ENCODE data around the gene SLC4A4. TPM values are rescaled to one million over a fixed set of nuclear protein-coding genes. Genes with fewer than 3 reads are reported as not detected.

The SLC4A4 gene
- total RNA-seq, 1 experiment from 2014 or later, result 0.92 TPM

DNA sequence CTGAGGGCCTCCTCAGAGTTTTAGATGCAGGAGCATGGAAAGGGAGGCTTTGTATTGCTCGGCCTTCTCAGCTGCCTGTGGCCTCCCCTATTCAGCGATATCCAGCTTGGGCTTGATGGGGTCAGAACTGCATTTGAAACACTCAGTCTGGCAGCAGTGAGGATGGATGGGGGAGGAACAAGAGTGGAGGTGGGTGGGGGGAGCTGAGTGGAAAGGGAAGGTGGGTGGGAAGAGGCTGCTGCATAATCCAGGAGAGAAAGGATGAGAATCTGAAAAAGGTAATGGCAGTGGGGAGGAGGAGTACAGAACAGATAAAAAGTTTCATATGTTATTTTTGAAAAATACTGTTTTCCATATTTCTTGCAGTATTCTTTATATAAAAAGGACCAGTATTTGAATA, 202.7 kb downstream of the SLC4A4 start:
- Histone ChIP-seq H4K20me1 (ENCODE audit: control insufficient read depth, insufficient read depth, insufficient read length) (no peaks in the 10 kb centered on the region), H4K8ac (replicated peaks; ENCODE audit: insufficient read length, low read depth, low read length) (no peak overlapping the region), H4K91ac (ENCODE audit: insufficient read length, low read depth, low read length) (no peak overlapping the region), H4K5ac (ENCODE audit: insufficient read length, low read depth, low read length) (no peak overlapping the region), H2BK20ac (ENCODE audit: low read depth, low read length, poor library complexity, severe bottlenecking) (no peak overlapping the region), H3K23me2 (ENCODE audit: insufficient read length, low read depth, low read length, poor library complexity, severe bottlenecking) (no peaks in the 10 kb centered on the region), H3K14ac (ENCODE audit: insufficient read depth, low read length) (no peak overlapping the region), H3T11ph (ENCODE audit: low read length) (no peak overlapping the region), H3K56ac (ENCODE audit: insufficient read length, low read depth, low read length) (no peak overlapping the region), H2BK15ac (ENCODE audit: low read depth, low read length) (no peak overlapping the region), H3K9me3 (ENCODE audit: control insufficient read depth, low read depth, low read length) (no peaks in the 10 kb centered on the region), H3K79me1 (ENCODE audit: insufficient read depth, low read depth, low read length, poor library complexity, severe bottlenecking) (no peaks in the 10 kb centered on the region), H3K27me3 (ENCODE audit: insufficient read depth, low read length) (no peaks in the 10 kb centered on the region), H3K79me2 (ENCODE audit: insufficient read depth, low read length) (no peaks in the 10 kb centered on the region), H2BK120ac (ENCODE audit: low read depth, low read length, poor library complexity, severe bottlenecking) (no peak overlapping the region), H2AK5ac (ENCODE audit: insufficient read length, low read length) (no peak overlapping the region), H3K27ac (ENCODE audit: insufficient read length, low read depth, low read length) (no peak overlapping the region), H3K4me1 (ENCODE audit: insufficient read depth, low read length) (no peaks in the 10 kb centered on the region; the same call in 1 of the 2 replicates), H2AFZ (ENCODE audit: low read length) (no peak overlapping the region), H3K4me2 (ENCODE audit: insufficient read depth, insufficient read length, low read length) (no peak overlapping the region), H3K4ac (ENCODE audit: low read depth, low read length) (no peak overlapping the region), H3K9ac (ENCODE audit: extremely low read depth, insufficient read length, low read length) (no peak overlapping the region), H3K23ac (ENCODE audit: insufficient read length, low read depth, low read length) (no peak overlapping the region), H2BK12ac (ENCODE audit: insufficient read length, low read depth, low read length) (no peak overlapping the region), H2BK5ac (ENCODE audit: insufficient read length, low read length) (no peak overlapping the region), H3K18ac (ENCODE audit: insufficient read length, low read depth, low read length) (no peak overlapping the region)
- Mint-ChIP-seq H3K4me3 (no peak overlapping the region), H3K9me3 (no peaks in the 10 kb centered on the region), H3K27ac (no peak overlapping the region), H3K36me3 (ENCODE audit: insufficient read depth in 1 of 3, low read depth in 3 of 3) (no peaks in the 10 kb centered on the region), H3K4me1 (peaks cover 4 to 6% of the 10 kb centered on the region in 2 experiments; a peak in 3 of 4 replicates), H3K27me3 (ENCODE audit: low read depth) (no peaks in the 10 kb centered on the region)
- WGBS (ENCODE audit: extremely low coverage, insufficient read length, low lambda C conversion rate), result no CpG with 5 or more reads among the region's 2 CpGs
- DNase-seq, result no peak
- TF ChIP-seq, protein P1, sequence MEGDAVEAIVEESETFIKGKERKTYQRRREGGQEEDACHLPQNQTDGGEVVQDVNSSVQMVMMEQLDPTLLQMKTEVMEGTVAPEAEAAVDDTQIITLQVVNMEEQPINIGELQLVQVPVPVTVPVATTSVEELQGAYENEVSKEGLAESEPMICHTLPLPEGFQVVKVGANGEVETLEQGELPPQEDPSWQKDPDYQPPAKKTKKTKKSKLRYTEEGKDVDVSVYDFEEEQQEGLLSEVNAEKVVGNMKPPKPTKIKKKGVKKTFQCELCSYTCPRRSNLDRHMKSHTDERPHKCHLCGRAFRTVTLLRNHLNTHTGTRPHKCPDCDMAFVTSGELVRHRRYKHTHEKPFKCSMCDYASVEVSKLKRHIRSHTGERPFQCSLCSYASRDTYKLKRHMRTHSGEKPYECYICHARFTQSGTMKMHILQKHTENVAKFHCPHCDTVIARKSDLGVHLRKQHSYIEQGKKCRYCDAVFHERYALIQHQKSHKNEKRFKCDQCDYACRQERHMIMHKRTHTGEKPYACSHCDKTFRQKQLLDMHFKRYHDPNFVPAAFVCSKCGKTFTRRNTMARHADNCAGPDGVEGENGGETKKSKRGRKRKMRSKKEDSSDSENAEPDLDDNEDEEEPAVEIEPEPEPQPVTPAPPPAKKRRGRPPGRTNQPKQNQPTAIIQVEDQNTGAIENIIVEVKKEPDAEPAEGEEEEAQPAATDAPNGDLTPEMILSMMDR (conservative IDR thresholded peaks at IDR 0.05), result no peak

Measured in H9 (cell line).